HL-60 (cell line): ENCODE results near the gene PRDM15.

ENCODE experiments used
- DNase-seq, 2 experiments: peaks; one replicate each; pipeline ENCODE4 v3.0.0-alpha.2; 2010 to 2020; ENCODE audit warnings: low read depth in 1 of 2, low spot score in 1 of 2
- H3K27ac ChIP-seq: fragments of 250-450 bp; sonication (Bioruptor Pico); replicated peaks from 2 replicates; pipeline ENCODE4 v1.5.1; 2020; ENCODE audit warnings: mild to moderate bottlenecking, moderate library complexity
- H3K27me3 ChIP-seq: fragments of 250-450 bp; sonication (Bioruptor Pico); 2 replicates; pipeline ENCODE4 v1.5.1; 2021; ENCODE audit warnings: mild to moderate bottlenecking, moderate library complexity; ENCODE audit not compliant: insufficient read depth, poor library complexity, severe bottlenecking
- H3K4me3 ChIP-seq: replicated peaks from 2 replicates; pipeline ENCODE4 v1.5.1; 2011; ENCODE audit warnings: mild to moderate bottlenecking, control low read depth, low read length; ENCODE audit not compliant: insufficient read depth
- CTCF ChIP-seq: IDR thresholded peaks from one replicate; pipeline ENCODE4 v1.5.1; 2011; ENCODE audit warnings: low read length, control low read depth, inconsistent platforms; ENCODE audit not compliant: insufficient read depth
- GABPA ChIP-seq: IDR thresholded peaks from 2 replicates; pipeline ENCODE4 v1.6.1; 2012; ENCODE audit warnings: low read depth
- POLR2AphosphoS5 ChIP-seq: IDR thresholded peaks from 2 replicates; pipeline ENCODE4 v1.6.1; 2012; ENCODE audit warnings: low read depth
- REST ChIP-seq: IDR thresholded peaks from 2 replicates; pipeline ENCODE4 v1.6.1; 2012; ENCODE audit warnings: low read depth; ENCODE audit not compliant: insufficient replicate concordance
- SPI1 ChIP-seq: IDR thresholded peaks from 2 replicates; pipeline ENCODE4 v1.6.1; 2012; ENCODE audit warnings: low read depth, mild to moderate bottlenecking, borderline replicate concordance

The PRDM15 gene

GRCh38 chr21:41824466-41825207, 54.5 kb downstream of the PRDM15 start:
- DNase-seq, result no peak
- no peaks in the 10 kb centered on the region for H3K27me3 ChIP-seq
- H3K27ac ChIP-seq, result no peak overlapping the region
- H3K4me3 ChIP-seq, result no peak overlapping the region
- TF ChIP-seq REST (no peak), SPI1 (no peak), GABPA (no peak), CTCF (no peak), POLR2AphosphoS5 (no peak)

- H3K4me3 ChIP-seq, result no peak overlapping the region
- no peak for TF ChIP-seq CTCF
- TF ChIP-seq GABPA, result no peak
- no peak for TF ChIP-seq SPI1
- no peak for TF ChIP-seq POLR2AphosphoS5
- TF ChIP-seq REST, result no peak
- DNase-seq, result no peak
- no peaks in the 10 kb centered on the region for H3K27me3 ChIP-seq
- no peak overlapping the region for H3K27ac ChIP-seq
Measured at GRCh38 chr21:41823906-41824305, 55.2 kb downstream of the PRDM15 start.

DNA sequence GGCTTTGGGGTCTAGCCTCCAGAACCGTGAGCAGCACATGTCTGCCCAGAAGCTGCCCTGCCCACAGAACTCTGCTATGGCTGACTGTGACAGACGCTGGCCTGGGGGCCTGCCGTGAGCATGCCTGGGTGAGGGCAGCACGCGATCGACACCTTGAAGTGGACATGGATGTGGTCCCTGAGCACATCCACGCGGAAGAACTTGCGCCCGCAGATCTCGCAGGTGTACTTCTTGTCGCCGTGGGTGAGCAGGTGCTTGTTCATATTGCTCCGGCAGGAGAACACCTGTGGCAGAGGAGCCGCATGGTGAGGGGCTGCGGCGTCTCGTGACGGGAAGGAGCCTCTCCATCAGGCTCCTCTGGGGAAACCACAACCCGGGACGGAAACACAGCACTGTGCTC, 56.0 kb downstream of the PRDM15 start:
- no peak for DNase-seq
- Histone ChIP-seq H3K4me3 (no peak overlapping the region), H3K27me3 (no peaks in the 10 kb centered on the region), H3K27ac (no peak overlapping the region)
- TF ChIP-seq POLR2AphosphoS5 (no peak), SPI1 (no peak), REST (no peak), CTCF (no peak), GABPA (no peak)
